K562 (cell line): ENCODE data around the gene SMU1. TPM values are rescaled to one million over a fixed set of nuclear protein-coding genes. Genes with fewer than 3 reads are reported as not detected.

ENCODE experiments used
- CREB1 ChIP-seq, 2 experiments: sonication (generic) in 1 of 2; formaldehyde crosslinking in 1 of 2; IDR thresholded peaks; 2 replicates each; pipeline versions ENCODE4 v1.6.1 to v1.8.0; 2012 to 2022; ENCODE audit warnings: inconsistent platforms in 1 of 2, mild to moderate bottlenecking in 1 of 2, missing genetic modification reagents in 1 of 2, moderate library complexity in 1 of 2
- DPF2 ChIP-seq: fragments of 450-650 bp; IDR thresholded peaks from 2 replicates; pipeline ENCODE4 v1.6.1; 2016
- ERF ChIP-seq: fragments of 450-650 bp; formaldehyde crosslinking; IDR thresholded peaks from 2 replicates; pipeline ENCODE4 v1.4.0; 2020; ENCODE audit warnings: mild to moderate bottlenecking, mixed read lengths
- FOSL1 ChIP-seq: fragments of 200-800 bp; sonication (Bioruptor generic); conservative IDR thresholded peaks from 2 replicates; pipeline ENCODE4 v1.6.1; 2016; ENCODE audit warnings: missing genetic modification characterization, missing compliant biosample characterization
- GTF2F1 ChIP-seq: IDR thresholded peaks from 2 replicates; pipeline ENCODE4 v1.6.1; 2011; ENCODE audit warnings: low read depth, low read length, improper control_type of control experiment
- HCFC1 ChIP-seq: IDR thresholded peaks from 2 replicates; pipeline ENCODE4 v1.6.1; 2012; ENCODE audit warnings: low read depth, low read length, improper control_type of control experiment
- HDAC6 ChIP-seq: IDR thresholded peaks from 2 replicates; pipeline ENCODE4 v1.6.1; 2012; ENCODE audit warnings: low read depth, mild to moderate bottlenecking, control low read depth, inconsistent platforms, low read length, moderate library complexity
- IRF1 ChIP-seq: sonication (generic); formaldehyde crosslinking; IDR thresholded peaks from 2 replicates; pipeline ENCODE4 v1.8.0; 2022; ENCODE audit warnings: missing genetic modification reagents, mild to moderate bottlenecking, borderline replicate concordance
- NCOR1 ChIP-seq: fragments of 450-650 bp; IDR thresholded peaks from 2 replicates; pipeline ENCODE4 v1.6.1; 2016; ENCODE audit warnings: mild to moderate bottlenecking, moderate library complexity
- POLR2AphosphoS5 ChIP-seq: IDR thresholded peaks from 2 replicates; pipeline ENCODE4 v1.6.1; 2011; ENCODE audit warnings: mild to moderate bottlenecking, low read depth, low read length, moderate library complexity; ENCODE audit not compliant: control insufficient read depth, insufficient read depth
- POLR2G ChIP-seq: fragments of 200-400 bp; formaldehyde crosslinking; IDR thresholded peaks from 2 replicates; pipeline ENCODE4 v1.6.1; 2017; ENCODE audit warnings: low read depth, mild to moderate bottlenecking, antibody characterized with exemption, low read length, moderate library complexity
- PPARD ChIP-seq: fragments of 250-450 bp; sonication (Bioruptor Pico); IDR thresholded peaks from 2 replicates; pipeline ENCODE4 v1.8.0; 2022; ENCODE audit warnings: inconsistent platforms, mild to moderate bottlenecking, moderate library complexity
- RCOR1 ChIP-seq, 2 experiments: IDR thresholded peaks; 2 replicates each; pipeline ENCODE4 v1.6.1; 2012; ENCODE audit warnings: low read depth in 2 of 2, low read length in 2 of 2, borderline replicate concordance in 1 of 2, improper control_type of control experiment in 1 of 2
- RERE ChIP-seq: sonication (generic); formaldehyde crosslinking; IDR thresholded peaks from 2 replicates; pipeline ENCODE4 v1.8.0; 2023; ENCODE audit warnings: missing genetic modification reagents, mild to moderate bottlenecking, borderline replicate concordance
- SNRNP70 ChIP-seq: fragments of 200-400 bp; formaldehyde crosslinking; optimal IDR thresholded peaks from 2 replicates; pipeline ENCODE3; 2017; ENCODE audit warnings: low read depth, low read length
- SREBF2 ChIP-seq: sonication (generic); formaldehyde crosslinking; IDR thresholded peaks from 2 replicates; pipeline ENCODE4 v1.4.0; 2020; ENCODE audit warnings: mild to moderate bottlenecking, missing genetic modification reagents
- TAF1 ChIP-seq: IDR thresholded peaks from 2 replicates; pipeline ENCODE4 v1.6.1; 2011; ENCODE audit warnings: mild to moderate bottlenecking, low read length, moderate library complexity; ENCODE audit not compliant: insufficient read depth, control insufficient read depth, severe bottlenecking; ENCODE audit errors: extremely low read depth
- TAF9B ChIP-seq: fragments of 450-650 bp; IDR thresholded peaks from 2 replicates; pipeline ENCODE4 v1.6.1; 2018; ENCODE audit warnings: mild to moderate bottlenecking; ENCODE audit not compliant: partially characterized antibody
- ZC3H4 ChIP-seq: sonication (generic); formaldehyde crosslinking; IDR thresholded peaks from 2 replicates; pipeline ENCODE4 v1.9.0; 2021; ENCODE audit warnings: missing genetic modification reagents, borderline replicate concordance
- ZNF146 ChIP-seq: IDR thresholded peaks from one replicate; pipeline ENCODE4 v1.6.1; 2018; ENCODE audit warnings: missing compliant biosample characterization; ENCODE audit not compliant: unreplicated experiment
- ZZZ3 ChIP-seq: fragments of 450-650 bp; IDR thresholded peaks from 2 replicates; pipeline ENCODE4 v1.6.1; 2016; ENCODE audit warnings: antibody characterized with exemption, mild to moderate bottlenecking, moderate library complexity
- polyA plus RNA-seq, 8 experiments: library from polyadenylated mRNA; depleted of rRNA in 4 of 8; stranded (reverse) in 5 of 8; unstranded in 3 of 8; fragments of >200 nt; fragmentation: Nextera tagmentation in 2 of 8; fragmentation: Illumina TruSeq in 1 of 8; extraction: Ambion mirVana in 2 of 8; extraction: Trizol in 1 of 8; gene quantifications; 2 replicates each; pipeline versions ENCODE4 v1.2.1 to v1.2.3, GENCODE V29; 2011 to 2014; ENCODE audit warnings: inconsistent platforms in 1 of 8, missing spikeins in 1 of 8
- total RNA-seq, 7 experiments: library from RNA; depleted of rRNA in 6 of 7; stranded (reverse); fragments of >200 nt in 6 of 7; fragmentation: Illumina TruSeq in 2 of 7; extraction: Trizol in 2 of 7; gene quantifications; 2 replicates each; pipeline versions ENCODE4 v1.2.1 to v1.2.3, GENCODE V29; 2011 to 2021; ENCODE audit warnings: low replicate concordance in 1 of 7

The SMU1 gene
- total and polyA plus RNA-seq, 9 of the 15 experiments (the other 6 are each of a cell fraction or from before 2014, with no cell fraction given): 13.2 to 33.4 (median 20.7) TPM

GRCh38 chr9:33076046-33077004, at the start of gene SMU1 (continued):
- TF ChIP-seq GTF2F1 (no peak), SREBF2 (CRISPR knock-in tag) (no peak), RERE (CRISPR knock-in tag) (no peak), HCFC1 (peak; percentile 82), ZZZ3 (peak; percentile 89), SNRNP70 (no peak), TAF1 (peak; percentile 75), TAF9B (peak; percentile 54), POLR2G (peak; percentile 90), CREB1 (IDR thresholded peaks at IDR 0.05) (peak; percentile 99), CREB1 (CRISPR knock-in tag; IDR thresholded peaks at IDR 0.05) (peak; percentile 96), ZNF146 (CRISPR knock-in tag) (no peak), IRF1 (CRISPR knock-in tag) (no peak), PPARD (CRISPR knock-in tag) (no peak), NCOR1 (no peak), FOSL1 (tag) (no peak), ERF (CRISPR knock-in tag) (no peak), RCOR1 (IDR thresholded peaks at IDR 0.05; ENCODE audit: borderline replicate concordance in 1 of 2, low read depth in 2 of 2, low read length in 2 of 2) (peak in 1 of 2 experiments; percentile 33; a peak in 1 of 4 replicates), POLR2AphosphoS5 (peak; percentile 59; the same call in 1 of the 2 replicates), ZC3H4 (CRISPR knock-in tag) (no peak), DPF2 (no peak), HDAC6 (no peak)
